Stimulated activated CD4-positive, alpha-beta T cell treated with anti-CD3 and anti-CD28 coated beads, Interleukin-1b, Interleukin-23, amount 100 ng/mL, for 24 hours (primary cell): ENCODE data around the gene UNC13D.
"Not testable (repeated sequence)": the region's sequence is repeated elsewhere in the genome, so short reads cannot be mapped to it uniquely, and the experiment has no call there.

Experiments used
- DNase-seq, 4 experiments: peaks; one replicate each; pipeline ENCODE4 v3.0.0-alpha.2; 2020; ENCODE audit warnings: low read depth in 4 of 4, low spot score in 1 of 4

UNC13D gene

DNA sequence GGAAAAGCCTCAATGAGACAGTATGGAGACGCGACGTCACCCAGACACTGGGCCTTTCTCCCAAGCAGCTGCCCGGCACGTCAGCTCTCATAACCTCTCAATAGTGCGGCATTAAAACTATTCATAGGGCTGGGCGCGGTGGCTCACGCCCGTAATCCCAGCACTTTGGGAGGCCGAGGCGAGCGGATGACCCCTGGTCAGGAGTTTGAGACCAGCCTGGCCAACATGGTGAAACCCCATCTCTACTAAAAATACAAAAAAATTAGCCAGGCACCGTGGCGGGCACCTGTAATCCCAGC, 7.4 kb upstream of the UNC13D start:
- DNase-seq: not testable (repeated sequence)

DNA sequence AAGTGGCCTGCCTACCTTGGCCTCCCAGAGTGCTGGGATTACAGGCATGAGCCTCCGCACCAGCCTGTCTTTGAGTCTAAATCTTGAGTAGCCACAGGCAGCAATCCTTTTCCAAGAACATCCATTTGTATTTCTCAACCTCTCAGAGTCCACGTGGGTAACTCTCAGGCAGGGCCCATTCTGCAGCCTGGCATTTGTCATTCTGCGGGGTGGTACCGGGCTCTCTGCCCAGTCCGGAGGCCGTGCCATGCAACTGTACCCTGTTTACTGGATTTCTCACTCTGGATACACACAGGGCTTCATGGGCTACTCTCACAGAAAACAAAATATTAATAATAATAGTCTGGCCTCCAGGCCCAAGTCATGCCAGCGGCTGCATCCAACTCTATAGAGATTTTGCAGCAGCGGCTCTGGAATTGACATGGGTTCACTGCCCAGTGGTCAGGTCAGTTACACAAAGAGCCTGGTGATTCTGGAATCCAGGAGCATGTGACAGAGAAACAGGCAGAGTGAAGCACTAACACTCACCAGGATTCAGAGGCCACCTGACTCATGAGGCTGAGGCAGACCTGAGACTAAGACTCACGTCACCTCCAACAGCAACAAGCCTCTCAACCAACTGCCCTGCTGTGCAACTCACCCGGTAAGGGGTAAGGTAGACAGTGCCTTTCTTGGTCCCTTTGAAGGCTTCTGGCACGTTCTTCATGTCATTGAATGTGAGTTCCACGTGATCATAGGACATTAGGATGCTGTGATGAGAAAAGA, 6.9 kb upstream of the UNC13D start:
- DNase-seq: no peak

DNA sequence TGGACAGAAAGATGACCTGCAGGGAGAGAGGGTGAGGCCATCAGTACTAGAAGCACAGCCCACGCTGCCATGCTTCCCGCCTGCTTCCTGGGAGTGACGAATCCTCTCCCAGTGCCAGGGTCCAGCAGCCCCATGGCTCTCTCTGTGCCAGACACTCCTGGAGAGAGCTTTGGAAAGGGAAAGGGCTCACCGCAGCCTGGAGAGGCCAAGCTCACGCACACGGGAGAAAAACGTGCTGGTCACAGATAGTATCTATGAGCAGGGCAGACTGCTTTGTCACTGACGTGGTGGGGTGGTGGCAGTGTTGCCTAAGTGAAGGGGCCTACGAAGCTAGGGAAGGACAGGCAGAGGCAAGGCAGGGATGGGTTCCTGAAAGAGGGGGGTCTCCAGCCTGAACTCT, 5.5 kb upstream of the UNC13D start:
- no peak for DNase-seq

DNA sequence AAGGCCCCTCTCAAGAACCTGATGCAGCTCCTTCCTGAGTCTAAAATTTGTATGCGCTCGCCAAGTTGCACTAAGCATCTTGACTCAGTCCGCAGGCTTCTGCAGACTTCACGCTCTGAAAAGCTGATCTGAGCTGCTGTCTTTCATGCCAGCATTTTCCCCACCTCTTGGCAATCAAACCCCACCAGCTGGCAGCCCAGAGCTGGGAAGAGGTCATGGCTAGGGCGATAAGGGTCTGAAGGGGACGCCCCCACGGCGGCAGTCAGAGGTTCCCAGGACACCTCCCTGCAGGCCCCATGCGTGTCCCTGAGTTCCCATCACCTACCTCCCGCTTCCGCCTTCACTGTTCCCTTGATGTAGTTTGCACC, 5.1 kb upstream of the UNC13D start:
- DNase-seq: no peak

DNA sequence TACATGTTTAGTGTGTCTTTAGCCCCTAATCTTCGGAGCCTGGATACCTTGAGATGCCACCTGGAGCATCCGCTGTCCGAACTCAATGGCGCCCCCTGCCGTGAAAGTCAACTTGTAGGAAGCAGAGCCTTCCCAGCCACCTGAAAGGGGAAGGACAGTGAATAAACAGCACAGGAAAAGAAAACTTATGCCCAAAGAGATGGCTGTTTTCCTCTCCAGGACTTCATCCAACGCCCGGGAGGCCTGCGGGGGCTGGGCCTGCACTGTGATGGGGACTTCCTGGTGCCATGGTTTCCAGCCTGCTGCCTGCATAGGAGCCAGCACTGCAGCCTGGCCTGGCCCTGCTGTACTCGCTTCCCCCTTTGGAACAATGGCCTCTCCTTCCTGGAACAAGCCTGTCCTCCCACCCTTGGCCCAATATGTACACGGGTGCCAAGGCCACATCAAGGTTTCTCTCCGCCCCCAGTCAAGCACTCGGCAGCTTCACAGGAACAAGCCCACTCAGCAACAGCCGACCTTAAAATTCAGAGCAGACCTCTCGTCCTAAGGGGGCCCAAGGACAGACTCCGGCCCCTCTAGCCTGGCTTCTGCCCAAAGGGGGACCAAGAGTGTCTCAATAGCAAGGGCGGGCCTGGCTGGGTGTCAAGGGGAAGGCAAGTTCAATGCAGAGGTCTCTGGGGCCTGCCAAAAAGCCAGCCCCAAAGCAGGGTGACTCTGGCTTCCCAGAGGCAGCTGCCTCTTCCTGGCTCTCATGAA, 4.5 kb upstream of the UNC13D start:
- DNase-seq: peak; percentile 71 to 91 (median 80)

DNA sequence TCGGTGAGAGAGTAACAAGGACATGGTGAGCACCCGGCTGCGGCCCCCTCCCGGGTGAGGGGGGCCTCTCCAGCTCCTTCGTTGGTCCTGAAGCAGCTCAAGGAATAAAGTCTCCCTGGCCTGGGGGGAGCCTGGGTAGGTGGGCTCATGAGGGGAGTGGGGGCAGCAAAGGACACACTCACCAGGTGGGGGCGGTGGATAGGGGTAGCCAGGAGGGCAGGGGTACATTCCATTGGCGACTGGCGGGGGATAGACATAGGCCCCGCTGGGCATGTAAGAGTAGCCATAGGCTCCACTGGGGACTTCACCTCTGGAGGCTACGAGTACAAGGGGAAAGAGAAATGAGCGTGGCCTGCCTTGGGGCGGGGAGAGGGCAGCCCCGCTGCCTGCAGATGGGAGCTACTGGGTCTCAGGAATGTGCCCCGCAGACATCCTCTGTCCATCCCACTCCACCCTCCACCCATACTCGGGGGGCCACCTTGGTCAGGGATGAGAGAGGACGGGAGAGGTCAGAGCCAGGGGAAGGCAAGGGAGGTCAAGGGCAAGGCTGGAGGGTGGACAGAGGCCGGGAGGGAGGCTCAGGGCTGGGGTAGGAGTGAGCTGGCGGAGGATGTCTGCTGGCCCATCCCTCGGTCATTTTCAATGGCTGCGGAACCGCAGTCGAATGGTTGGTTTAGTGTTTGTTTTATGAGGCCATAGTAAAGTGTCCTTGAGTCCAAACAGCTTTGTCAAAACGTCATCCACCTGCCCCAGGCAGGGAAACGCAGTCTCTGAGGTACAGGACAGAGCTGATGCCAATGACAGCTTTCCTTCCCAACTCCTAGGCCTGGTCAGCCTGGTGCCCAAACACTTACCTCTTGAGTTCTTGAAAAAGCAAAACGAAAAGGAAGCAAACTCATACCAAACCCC, 3.7 kb upstream of the UNC13D start:
- no peak for DNase-seq

DNA sequence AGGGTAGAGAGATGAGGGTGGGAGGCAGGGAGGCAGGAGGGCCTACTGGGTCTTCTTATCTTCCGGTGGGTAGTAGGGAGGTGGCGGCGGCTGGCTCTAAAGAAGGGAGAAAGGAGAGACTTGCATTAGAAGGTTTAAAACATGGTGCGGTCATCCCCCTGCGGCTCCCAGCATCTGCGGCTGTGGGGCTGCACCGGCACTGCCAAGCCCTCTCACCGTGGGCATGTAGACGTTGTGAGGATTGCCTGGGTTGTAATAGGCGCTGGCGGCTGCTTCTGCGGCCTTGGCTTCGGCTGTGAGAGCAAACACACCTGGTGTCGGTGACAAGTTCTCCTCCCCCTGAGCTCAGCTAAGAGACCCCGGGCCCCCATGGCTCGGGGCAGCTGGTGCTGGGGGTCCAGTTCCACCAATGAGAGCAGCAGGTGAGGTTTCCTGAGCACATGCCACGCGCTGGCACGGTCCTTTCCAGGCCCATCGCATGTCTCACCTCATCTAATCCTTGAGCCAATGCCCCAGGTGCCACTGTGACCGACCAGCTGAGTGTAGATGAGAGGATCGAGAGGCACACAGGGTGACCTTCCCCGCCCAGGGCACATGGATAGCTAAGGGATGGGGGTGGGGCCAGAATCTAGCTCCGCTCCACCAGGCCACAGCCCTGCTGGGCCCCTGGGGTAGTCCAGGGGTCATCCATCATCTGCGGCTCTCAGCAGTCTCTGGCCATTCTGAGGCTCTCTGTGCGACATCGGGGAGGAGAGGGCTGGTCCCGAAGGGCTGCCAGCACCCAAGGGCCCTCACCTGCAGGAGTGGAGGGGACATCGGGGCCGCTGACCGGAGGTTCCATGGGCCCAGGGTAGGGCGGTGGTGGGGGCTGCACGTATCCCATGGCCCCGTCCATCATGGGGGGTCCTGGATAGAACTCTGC, 2.7 kb upstream of the UNC13D start:
- no peak for DNase-seq

DNA sequence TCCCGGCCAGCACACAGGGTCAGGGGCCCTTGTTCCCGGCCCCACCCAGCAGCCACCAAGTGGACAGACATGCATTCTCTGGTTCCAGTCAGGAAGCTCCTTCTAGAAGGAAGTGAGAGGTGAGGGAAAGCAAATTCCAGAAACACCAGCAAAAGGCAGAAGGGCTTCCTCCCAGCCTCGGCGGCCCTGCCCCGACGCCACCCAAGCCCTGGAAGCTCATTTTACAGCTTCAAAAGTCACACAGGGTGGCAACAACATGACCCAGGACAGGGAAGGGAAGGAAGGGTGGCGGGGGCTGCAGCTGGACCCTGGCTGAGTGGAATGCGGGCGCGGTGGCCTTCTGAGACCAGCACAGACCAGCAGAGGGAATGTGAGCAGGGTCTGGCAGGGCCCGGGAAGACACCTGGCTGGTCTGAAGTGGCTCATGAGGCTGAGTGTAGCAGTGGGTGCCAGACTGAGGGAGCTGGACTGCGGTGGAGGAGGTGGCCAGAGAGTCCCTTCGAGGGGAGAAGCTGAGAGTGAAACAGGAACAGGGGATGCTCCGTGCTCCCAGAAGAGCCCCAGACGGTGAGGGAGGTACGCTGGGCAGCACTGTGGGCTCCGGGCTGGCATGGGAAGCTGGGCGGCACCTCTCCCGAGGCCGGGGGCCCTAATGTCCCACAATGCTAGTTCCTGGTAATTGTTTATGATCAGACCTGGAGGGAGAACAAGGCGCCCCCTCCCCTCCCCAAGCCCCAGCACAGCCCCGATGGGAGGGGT, 1.9 kb upstream of the UNC13D start:
- no peak for DNase-seq

DNA sequence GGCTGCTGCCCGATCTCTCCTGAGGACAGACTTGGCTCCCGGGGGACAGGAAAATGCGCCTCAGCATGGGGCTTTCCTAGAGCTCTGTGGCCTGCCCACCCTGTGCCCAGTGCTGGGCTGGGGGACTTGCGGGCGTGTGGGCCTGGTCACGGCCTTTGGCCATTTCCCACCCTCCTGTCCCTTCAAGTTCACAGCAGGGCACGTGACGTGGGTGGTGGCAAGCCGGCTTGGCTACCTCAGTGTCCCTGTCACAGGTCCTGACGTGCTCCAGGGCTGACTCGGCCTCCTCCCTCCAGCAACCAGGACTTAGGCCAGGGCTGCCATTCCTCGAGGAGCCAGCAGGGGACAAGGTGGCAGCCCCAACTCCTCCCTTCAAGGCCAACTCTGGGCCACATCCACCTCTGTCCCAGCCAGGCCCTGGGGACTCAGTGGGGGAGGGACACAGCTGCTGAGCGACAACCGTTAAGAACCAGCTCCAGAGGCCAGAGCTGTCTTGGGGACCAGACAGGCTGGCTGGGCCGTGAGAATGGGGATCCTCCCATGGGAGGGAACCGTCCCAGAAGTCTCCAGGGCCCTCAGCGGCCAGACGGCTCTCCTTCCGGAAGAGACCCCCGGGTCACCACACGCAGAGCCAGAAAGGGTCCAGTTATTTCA, 981 bp upstream of the UNC13D start:
- DNase-seq: peak in 1 of 4 experiments; percentile 16

DNA sequence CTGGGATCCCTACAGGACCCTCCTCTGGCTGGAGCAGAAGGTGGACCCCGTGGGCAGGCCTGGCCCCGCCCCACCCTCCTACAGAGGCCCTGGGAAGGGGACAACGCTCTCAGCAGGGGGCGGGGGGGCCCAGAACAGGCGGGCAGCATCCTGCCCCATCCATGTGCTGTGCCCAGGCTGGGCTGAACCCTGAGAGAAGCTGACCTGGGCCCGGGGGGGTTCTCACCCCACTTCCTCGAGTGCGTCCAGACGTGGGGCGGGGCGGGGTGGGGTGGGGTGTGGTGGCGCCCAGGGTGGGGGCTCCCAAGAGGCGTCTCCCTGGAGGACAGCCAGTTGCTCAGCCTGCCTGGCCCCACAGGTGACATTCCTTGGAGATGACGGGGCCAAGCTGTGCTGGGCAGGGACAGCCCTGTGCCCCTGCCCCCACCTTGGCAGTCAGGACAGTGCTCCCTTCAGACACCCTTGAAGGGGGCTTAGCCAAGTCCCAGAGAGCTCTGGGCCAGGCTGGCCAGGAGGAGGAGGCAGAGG, 390 bp upstream of the UNC13D start:
- DNase-seq: no peak

DNA sequence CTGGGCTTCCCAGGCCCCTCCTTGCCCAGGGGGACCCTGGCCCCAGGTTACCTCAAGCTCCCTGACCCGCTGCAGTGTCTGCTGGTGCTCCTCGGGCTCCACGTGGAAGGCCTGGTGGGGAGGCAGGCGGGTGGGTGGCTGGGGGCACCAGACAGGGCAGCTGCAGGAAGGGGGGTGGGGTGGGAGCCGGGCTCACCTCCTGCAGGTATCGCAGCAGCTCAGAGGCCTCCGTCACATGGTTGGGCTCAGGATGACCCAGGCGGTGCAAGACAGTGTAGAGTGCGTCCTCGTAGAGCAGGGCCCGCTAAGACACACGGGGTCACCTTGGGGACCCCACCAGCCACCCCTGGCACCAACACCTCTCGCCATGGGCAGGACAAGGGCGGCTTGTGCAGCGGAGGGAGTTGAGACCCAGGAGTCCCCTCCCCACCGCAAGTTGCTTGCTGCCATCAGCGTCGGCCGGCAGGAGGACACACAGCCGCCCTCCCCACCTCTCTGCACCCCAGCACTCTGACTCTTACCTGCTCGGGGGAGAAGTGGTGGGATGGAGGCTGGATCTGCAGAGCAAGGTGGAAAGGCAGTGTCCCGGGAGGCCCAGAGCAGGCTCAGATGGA, 1.1 kb downstream of the UNC13D start:
- DNase-seq: no peak

DNA sequence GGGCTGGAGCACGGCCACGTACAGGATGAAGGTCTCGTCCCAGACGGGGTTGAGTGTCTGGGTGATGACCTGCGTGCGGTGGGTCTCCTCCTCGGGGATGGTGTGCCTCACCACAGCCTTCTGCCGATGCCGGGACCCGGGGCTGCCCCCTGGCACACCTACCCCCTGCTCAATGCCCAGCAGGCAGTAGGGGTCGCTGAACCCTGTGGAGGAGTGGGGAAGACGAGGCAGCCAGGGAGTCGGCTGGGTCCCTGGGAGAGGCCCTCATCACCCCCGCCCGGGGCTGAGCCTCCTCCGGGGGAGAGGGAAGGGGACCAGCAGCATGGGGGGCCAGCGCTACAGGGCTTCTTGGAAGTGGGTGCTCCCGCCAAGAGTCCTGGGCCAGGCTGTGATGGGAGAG, 1.8 kb downstream of the UNC13D start:
- no peak for DNase-seq

DNA sequence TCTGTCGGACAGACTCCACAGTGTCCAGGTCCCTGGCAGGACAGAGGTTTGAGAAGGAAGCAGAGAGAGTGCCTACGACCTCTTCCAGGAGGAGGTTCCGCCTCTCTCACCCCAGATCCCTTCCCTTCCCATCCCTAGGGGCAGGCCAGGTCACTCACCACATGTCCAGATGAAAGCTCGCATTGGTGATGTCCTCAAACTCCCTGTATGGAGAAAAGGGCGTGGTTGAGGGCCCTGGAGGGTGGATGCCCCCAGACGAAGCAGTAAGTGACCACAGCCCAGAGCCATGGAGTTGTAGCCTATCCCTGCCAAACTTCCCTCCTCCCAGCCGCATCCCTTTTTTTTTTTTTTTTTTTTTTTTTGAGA, 3.4 kb downstream of the UNC13D start:
- DNase-seq: no peak

DNA sequence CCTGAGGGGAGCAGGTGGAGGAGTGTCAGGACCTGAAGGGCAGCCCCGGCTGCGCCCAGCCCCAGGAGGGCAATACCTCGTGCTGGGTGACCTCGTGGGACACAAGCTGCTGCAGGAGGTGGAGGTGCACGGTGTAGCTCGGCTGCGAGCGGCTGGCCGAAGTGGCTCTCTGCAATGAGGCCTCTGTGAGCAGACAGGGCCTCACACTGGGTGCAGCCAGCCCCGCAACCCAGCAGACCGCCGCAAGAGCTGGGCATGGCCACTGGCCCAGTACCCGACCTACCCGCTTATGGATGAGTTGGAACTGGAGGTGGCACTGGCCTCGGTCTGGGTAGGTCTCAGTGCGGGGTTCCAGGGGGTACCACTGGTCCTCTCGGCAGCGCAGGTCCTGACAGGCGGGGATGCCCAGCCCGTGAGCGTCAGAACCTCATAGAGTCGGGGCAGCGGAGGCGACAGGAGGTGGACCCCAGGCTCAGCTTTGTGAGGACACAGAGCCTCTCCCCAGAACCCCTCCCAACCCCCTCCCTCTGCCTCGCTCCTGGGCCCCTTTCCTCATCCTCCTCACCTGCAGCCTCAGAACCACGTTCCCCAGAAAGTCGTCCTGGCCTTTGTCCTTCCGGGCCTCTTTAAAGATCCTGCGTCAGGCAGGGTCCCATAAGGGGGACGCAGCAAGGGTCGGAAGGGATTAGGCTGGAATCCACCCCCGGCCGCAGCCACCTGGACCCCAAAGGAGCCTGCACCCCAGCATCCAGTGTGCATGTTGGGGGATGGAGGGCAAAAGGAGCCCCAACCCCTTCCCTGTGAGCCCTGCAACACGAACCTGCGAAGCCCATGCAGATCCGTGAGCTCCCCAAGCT, 4.0 kb downstream of the UNC13D start:
- no peak for DNase-seq

DNA sequence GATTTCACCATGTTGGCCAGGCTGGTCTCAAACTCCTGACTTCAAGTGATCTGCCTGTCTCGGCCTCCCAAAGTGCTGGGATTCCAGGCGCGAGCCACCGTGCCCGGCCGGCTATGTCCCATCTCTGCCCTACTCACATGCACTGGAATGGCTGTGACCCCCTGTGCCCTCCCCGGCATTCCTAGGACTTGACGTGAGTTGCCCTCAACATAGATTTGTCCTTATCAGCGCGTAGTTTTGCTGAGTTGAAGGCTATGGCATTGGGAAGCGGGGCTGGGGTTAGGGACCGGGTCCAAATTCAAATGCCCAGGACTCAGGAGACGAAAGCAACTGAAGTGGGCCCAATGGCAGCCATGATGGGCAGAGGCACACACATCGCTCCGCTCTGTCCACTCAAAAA, 5.8 kb downstream of the UNC13D start:
- no peak for DNase-seq

DNA sequence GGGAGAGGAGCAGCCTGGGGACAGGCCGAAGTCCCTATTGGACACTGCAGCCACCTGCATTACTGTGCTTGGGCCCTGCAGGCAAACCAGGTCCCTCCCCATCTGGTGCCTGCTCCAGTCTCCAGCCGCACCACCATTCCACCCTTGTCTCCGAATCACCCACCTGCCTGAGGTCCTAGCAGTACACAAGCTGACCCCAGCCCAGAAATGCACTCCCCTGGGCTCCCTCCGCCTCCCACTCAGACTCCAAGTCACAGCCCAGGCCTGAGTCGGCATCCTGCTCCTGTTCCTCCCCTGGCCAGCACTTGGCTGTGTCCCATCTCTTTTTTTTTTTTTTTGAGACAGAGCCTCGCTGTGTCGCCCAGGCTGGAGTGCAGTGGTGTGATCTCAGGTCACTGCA, 6.3 kb downstream of the UNC13D start:
- DNase-seq: no peak

DNA sequence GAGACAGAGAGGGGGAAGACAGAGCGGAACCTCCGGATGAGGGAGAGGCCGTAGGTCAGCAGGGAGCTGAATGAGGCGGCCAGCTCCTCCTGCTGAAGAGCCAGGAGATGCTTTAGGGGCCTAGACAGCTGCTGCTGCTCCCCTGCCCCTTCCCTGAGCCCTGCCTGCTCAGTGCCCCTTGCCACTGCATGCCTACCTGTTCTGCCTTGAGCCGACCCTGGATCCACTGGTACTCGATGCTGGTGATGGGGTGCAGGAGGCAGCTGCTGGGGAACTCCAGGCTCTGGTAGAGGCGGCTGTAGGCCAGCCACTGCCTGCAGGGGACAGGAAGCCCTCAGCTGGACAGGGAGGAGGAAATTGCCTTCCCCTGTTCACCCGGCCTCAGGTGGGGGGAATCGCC, 7.6 kb downstream of the UNC13D start:
- DNase-seq: no peak

DNA sequence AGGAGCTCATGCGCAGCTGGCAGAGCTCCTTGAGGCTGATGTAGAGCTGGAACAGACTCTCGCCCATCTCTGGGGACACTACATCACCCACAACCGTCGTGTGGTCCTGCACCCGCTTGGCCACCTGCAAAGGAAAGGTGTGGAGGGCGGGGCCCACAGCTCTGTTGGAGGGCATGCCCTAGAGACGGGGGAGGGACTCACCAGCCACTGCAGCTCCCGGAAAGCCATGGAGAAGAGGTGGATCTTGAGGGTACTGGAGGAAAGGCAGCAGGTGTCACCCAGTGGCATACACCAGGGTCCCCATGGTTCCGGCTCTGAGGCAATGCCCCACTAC, 8.6 kb downstream of the UNC13D start:
- no peak for DNase-seq
